Body of pancreas (tissue), 4 donors: ENCODE data around the gene C19orf85. TPM values are rescaled to one million over a fixed set of nuclear protein-coding genes. Genes with fewer than 3 reads are reported as not detected.
"Not testable (repeated sequence)": the region's sequence is repeated elsewhere in the genome, so short reads cannot be mapped to it uniquely, and the experiment has no call there.

Source experiments
- ATAC-seq: fragments of 150-250 bp; one replicate; pipeline ENCODE4 v1.9.1; 2016
- DNase-seq, 4 donors: peaks; one replicate each; pipeline ENCODE4 v3.0.0-alpha.2; 2019
- H3K27ac ChIP-seq, 4 donors: fragments of 200-600 bp; sonication (generic); 1 replicate in 3 of 4; 2 replicates in 1 of 4; pipeline versions ENCODE4 v1.5.1 to v1.6.1; 2016 to 2019; ENCODE audit warnings: mild to moderate bottlenecking in 1 of 4, mixed read lengths in 1 of 4, moderate library complexity in 1 of 4
- H3K27me3 ChIP-seq, 2 donors: fragments of 200-600 bp; sonication (generic); one replicate each; pipeline ENCODE4 v1.6.0; 2016; ENCODE audit warnings: mild to moderate bottlenecking in 1 of 2
- H3K36me3 ChIP-seq, 2 donors: fragments of 200-600 bp; sonication (generic); replicated peaks in 1 of 2; 2 replicates each; pipeline ENCODE4 v1.5.1; 2016; ENCODE audit warnings: low read depth in 2 of 2; ENCODE audit not compliant: insufficient read depth in 1 of 2
- H3K4me1 ChIP-seq: fragments of 200-600 bp; sonication (generic); one replicate; pipeline ENCODE4 v1.6.0; 2016
- H3K4me3 ChIP-seq, 2 donors: fragments of 200-600 bp; sonication (generic); 1 replicate in 1 of 2; 2 replicates in 1 of 2; pipeline ENCODE4 v1.5.1; 2016 to 2019
- H3K9me3 ChIP-seq, 3 donors: fragments of 200-600 bp; sonication (generic); 1 replicate in 2 of 3; 2 replicates in 1 of 3; pipeline ENCODE4 v1.5.1; 2016
- CTCF ChIP-seq, 7 experiments: fragments of 450-650 bp in 4 of 7; fragments of 200-600 bp in 3 of 7; sonication (generic) in 3 of 7; IDR thresholded peaks; one replicate each; pipeline ENCODE4 v1.5.1; 2016 to 2019; ENCODE audit warnings: antibody characterized with exemption in 7 of 7
- POLR2A ChIP-seq, 3 donors: fragments of 450-650 bp; IDR thresholded peaks; one replicate each; pipeline ENCODE4 v1.6.1; 2016; ENCODE audit warnings: antibody characterized with exemption in 3 of 3, mild to moderate bottlenecking in 2 of 3
- WGBS, 2 donors: methylation state at CpG; one replicate each; pipeline ENCODE4 v1.1.5; 2017; 5-methylcytosine and 5-hydroxymethylcytosine counted together
- intact Hi-C: fragments of 100-400 bp; cut with DNase I; formaldehyde crosslinking; loops from one replicate; pipeline ENCODE4 v1.15.1; 2023
- total RNA-seq, 2 donors: library from RNA; depleted of rRNA; stranded (reverse); fragments of >200 nt; gene quantifications; one replicate each; pipeline ENCODE4 v1.1.0, GENCODE V29; 2016

Gene C19orf85
- total RNA-seq, 2 donors from 2014 or later = not detected

- intact Hi-C loops = no loop called here
- no peak overlapping the region for H3K27ac ChIP-seq
- peaks cover 0 to 10% of the 10 kb centered on the region in 2 donors for H3K27me3 ChIP-seq
- DNase-seq (no peak), ATAC-seq (no peak)
- no peaks in the 10 kb centered on the region for H3K4me1 ChIP-seq
- 93 to 100% methylated on average over 1 of the region's 1 CpG for WGBS, 2 donors
- no peaks in the 10 kb centered on the region for H3K9me3 ChIP-seq
- H3K4me3 ChIP-seq = no peak overlapping the region
- TF ChIP-seq POLR2A (IDR thresholded peaks at IDR 0.05) (no peak), CTCF (IDR thresholded peaks at IDR 0.05) (no peak)
- no peaks in the 10 kb centered on the region for H3K36me3 ChIP-seq
Measured at GRCh38 chr19:55431183-55431582, 33.4 kb downstream of the C19orf85 start.

- Histone ChIP-seq H3K4me3 (no peak overlapping the region), H3K27me3 (no peaks in the 10 kb centered on the region), H3K4me1 (no peaks in the 10 kb centered on the region), H3K27ac (no peak overlapping the region), H3K9me3 (no peaks in the 10 kb centered on the region), H3K36me3 (no peaks in the 10 kb centered on the region)
- DNase-seq = no peak
- no peak for TF ChIP-seq POLR2A (IDR thresholded peaks at IDR 0.05)
- TF ChIP-seq CTCF (IDR thresholded peaks at IDR 0.05) = no peak
- no peak for ATAC-seq
- 37 to 60% methylated on average over 2 of the region's 2 CpGs for WGBS, 2 donors
- intact Hi-C loops = no loop called here
Measured at GRCh38 chr19:55426042-55426441, 38.5 kb downstream of the C19orf85 start.

GRCh38 chr19:55424518-55424917 lies 40.0 kb downstream of the C19orf85 start:
- intact Hi-C loops = no loop called here
- Histone ChIP-seq H3K4me1 (no peaks in the 10 kb centered on the region), H3K36me3 (no peaks in the 10 kb centered on the region), H3K9me3 (no peaks in the 10 kb centered on the region), H3K27me3 (no peaks in the 10 kb centered on the region), H3K27ac (no peak overlapping the region), H3K4me3 (no peak overlapping the region)
- DNase-seq (no peak), ATAC-seq (no peak)
- TF ChIP-seq CTCF (IDR thresholded peaks at IDR 0.05) (no peak), POLR2A (IDR thresholded peaks at IDR 0.05) (no peak)
- WGBS, 2 donors = 39 to 69% methylated on average over 3 of the region's 3 CpGs

GRCh38 chr19:55423225-55424005 lies 41.1 kb downstream of the C19orf85 start:
- H3K4me1 ChIP-seq = no peaks in the 10 kb centered on the region
- intact Hi-C loops = no loop called here

GRCh38 chr19:55421281-55421680 lies 43.3 kb downstream of the C19orf85 start:
- H3K27ac ChIP-seq, H3K4me3 ChIP-seq, H3K4me1 ChIP-seq, H3K36me3 ChIP-seq, intact Hi-C loops, ATAC-seq, H3K9me3 ChIP-seq, DNase-seq, H3K27me3 ChIP-seq: not testable (repeated sequence)
- 54 to 75% methylated on average over 4 of the region's 4 CpGs for WGBS, 2 donors

More at GRCh38 chr19:55423225-55424005, 41.1 kb downstream of the C19orf85 start:
- H3K9me3 ChIP-seq = no peaks in the 10 kb centered on the region
- 61 to 64% methylated on average over 13 of the region's 13 CpGs for WGBS, 2 donors
- no peak overlapping the region for H3K27ac ChIP-seq
- H3K27me3 ChIP-seq = no peaks in the 10 kb centered on the region
- H3K36me3 ChIP-seq = no peaks in the 10 kb centered on the region
- no peak overlapping the region for H3K4me3 ChIP-seq
- ATAC-seq (no peak), DNase-seq (no peak)
- TF ChIP-seq POLR2A (IDR thresholded peaks at IDR 0.05) (no peak), CTCF (IDR thresholded peaks at IDR 0.05) (no peak)
